ENCODE results near the gene A2M. TPM values are rescaled to one million over a fixed set of nuclear protein-coding genes. Genes with fewer than 3 reads are reported as not detected.

A2M gene
- 1,000 to 10,000 TPM; 1,082 to 2,674 TPM for total RNA-seq
- 100 to 1,000 TPM; 377 to 467 TPM for polyA plus RNA-seq
- long read RNA-seq, donor 1, full-length matches to known transcripts, result 277 of 1,938 reads
- long read RNA-seq, donor 1, partial matches to known transcripts, result 1,625 of 1,938 reads
- long read RNA-seq, donor 1, other reads (novel, unspliced or antisense), result 36 of 1,938 reads
- long read RNA-seq, donor 2, full-length matches to known transcripts, result 52 of 363 reads
- long read RNA-seq, donor 2, partial matches to known transcripts, result 311 of 363 reads
- long read RNA-seq, donor 2, other reads (novel, unspliced or antisense), result 0 of 363 reads
- long read RNA-seq, donor 3, full-length matches to known transcripts, result 67 of 315 reads
- long read RNA-seq, donor 3, partial matches to known transcripts, result 248 of 315 reads
- long read RNA-seq, donor 3, other reads (novel, unspliced or antisense), result 0 of 315 reads
- long read RNA-seq, donor 4, full-length matches to known transcripts, result 34 of 265 reads
- long read RNA-seq, donor 4, partial matches to known transcripts, result 231 of 265 reads
- long read RNA-seq, donor 4, other reads (novel, unspliced or antisense), result 0 of 265 reads
- long read RNA-seq, donor 5, full-length matches to known transcripts, result 169 of 1,027 reads
- long read RNA-seq, donor 5, partial matches to known transcripts, result 831 of 1,027 reads
- long read RNA-seq, donor 5, other reads (novel, unspliced or antisense), result 27 of 1,027 reads

DNA sequence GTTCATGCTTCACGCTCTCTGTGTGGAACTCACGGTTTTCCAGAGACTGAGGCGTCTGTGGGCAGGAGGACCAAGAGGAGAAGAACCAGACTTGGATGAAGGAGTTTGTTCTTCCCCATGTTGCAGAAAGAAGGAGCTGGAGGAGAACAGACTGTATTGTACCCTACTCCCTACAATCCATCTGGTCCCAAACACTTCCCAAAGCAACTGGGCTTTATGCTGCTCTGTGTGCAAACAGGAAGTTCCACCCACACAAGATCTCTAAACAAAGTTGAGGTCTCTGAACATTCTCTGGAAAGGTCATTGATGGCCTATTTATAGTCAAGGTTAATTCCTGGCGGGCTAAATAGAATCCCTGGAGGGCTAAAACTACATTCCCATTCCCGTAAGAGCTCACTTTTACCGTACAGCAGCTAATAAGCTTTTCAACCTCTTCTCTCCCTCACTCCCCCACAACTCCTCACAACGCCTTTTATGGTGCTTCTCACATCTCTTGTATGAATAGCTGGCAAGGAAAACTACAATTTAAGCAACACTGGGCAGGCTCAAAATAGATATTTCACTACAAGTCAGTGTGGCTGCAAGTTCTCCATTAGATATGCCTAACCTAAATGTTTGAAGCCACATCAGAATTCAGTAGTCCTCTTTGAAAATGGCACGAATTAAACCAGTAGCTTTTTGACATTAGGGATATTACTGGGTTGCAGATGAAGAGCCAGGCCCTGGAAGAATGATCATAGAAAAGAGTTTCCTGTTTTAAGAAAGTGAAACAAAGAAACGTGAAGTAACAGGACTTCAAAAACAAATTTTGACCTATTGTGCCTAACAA is at the start of gene A2M:
Gene A2M (minus strand): TSS at position 189 of the 829 bp plus-strand sequence. CDS start 70 bp downstream, at position 119.
- H3K27me3 ChIP-seq (ENCODE audit: control insufficient read depth in 3 of 3, insufficient read depth in 3 of 3, low read length in 2 of 3), result no peaks in the 10 kb centered on the region
- H3K9ac ChIP-seq (ENCODE audit: insufficient read depth in 1 of 2, low read length in 2 of 2), result peak within 1 kb of the TSS in 1 of 2 donors; percentile 87
- H3K27ac ChIP-seq (ENCODE audit: low read depth in 1 of 2, low read length in 1 of 2), result peak within 1 kb of the TSS; percentile 49 to 66
- TF ChIP-seq, protein P1, sequence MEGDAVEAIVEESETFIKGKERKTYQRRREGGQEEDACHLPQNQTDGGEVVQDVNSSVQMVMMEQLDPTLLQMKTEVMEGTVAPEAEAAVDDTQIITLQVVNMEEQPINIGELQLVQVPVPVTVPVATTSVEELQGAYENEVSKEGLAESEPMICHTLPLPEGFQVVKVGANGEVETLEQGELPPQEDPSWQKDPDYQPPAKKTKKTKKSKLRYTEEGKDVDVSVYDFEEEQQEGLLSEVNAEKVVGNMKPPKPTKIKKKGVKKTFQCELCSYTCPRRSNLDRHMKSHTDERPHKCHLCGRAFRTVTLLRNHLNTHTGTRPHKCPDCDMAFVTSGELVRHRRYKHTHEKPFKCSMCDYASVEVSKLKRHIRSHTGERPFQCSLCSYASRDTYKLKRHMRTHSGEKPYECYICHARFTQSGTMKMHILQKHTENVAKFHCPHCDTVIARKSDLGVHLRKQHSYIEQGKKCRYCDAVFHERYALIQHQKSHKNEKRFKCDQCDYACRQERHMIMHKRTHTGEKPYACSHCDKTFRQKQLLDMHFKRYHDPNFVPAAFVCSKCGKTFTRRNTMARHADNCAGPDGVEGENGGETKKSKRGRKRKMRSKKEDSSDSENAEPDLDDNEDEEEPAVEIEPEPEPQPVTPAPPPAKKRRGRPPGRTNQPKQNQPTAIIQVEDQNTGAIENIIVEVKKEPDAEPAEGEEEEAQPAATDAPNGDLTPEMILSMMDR (IDR thresholded peaks at IDR 0.05; ENCODE audit: control extremely low read depth, extremely low read depth), result no peak
- peak; percentile 76 for ATAC-seq (ENCODE audit: insufficient read depth, low FRiP score)
- H3K9me3 ChIP-seq (ENCODE audit: control insufficient read depth in 4 of 4, insufficient read depth in 3 of 4, low read length in 3 of 4), result no peaks in the 10 kb centered on the region
- 47 to 62% methylated on average over 9 of the region's 9 CpGs for WGBS, 2 donors
- peaks cover 2 to 13% (median 9%) of the 10 kb centered on the region in 4 donors for H3K36me3 ChIP-seq (ENCODE audit: control insufficient read depth in 4 of 4, insufficient read depth in 4 of 4, low read length in 4 of 4)
- peak within 1 kb of the TSS; percentile 41 for H3K4me3 ChIP-seq
- H3K4me1 ChIP-seq (ENCODE audit: control insufficient read depth in 5 of 5, insufficient read depth in 5 of 5, low read length in 5 of 5), result peaks cover 0 to 42% (median 23%) of the 10 kb centered on the region in 5 donors
- peak; percentile 50 to 93 (median 87) for DNase-seq

DNA sequence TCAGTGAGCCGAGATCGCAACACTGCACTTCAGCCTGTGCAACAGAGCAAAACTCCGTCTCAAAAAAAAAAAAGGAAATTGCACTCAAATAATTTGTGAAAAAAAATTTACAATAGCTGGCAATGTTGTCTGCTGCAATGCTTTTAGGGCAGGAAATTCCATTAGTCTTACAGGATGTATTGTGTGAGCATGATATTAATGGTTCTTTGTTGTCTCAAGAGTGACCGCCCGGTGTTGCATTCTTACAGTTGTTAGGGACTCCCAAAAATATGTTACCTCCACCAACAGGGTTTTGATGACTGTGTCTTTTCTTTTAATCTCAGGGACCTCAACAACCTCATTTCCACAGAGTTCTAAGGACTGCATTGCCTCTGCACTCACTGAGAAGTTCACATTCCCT is 47.7 kb upstream of the A2M start:
- peak in 2 of 3 donors; percentile 28 to 50 for DNase-seq
- Histone ChIP-seq H3K27me3 (ENCODE audit: control insufficient read depth in 3 of 3, insufficient read depth in 3 of 3, low read length in 2 of 3) (no peaks in the 10 kb centered on the region), H3K36me3 (ENCODE audit: control insufficient read depth in 4 of 4, insufficient read depth in 4 of 4, low read length in 4 of 4) (no peaks in the 10 kb centered on the region), H3K9ac (ENCODE audit: insufficient read depth in 1 of 2, low read length in 2 of 2) (no peak overlapping the region), H3K4me1 (ENCODE audit: control insufficient read depth in 5 of 5, insufficient read depth in 5 of 5, low read length in 5 of 5) (peaks cover 0 to 4% (median 0%) of the 10 kb centered on the region in 5 donors), H3K4me3 (no peak overlapping the region), H3K27ac (ENCODE audit: low read depth in 1 of 2, low read length in 1 of 2) (peak overlapping the region in 1 of 2 donors; percentile 49), H3K9me3 (ENCODE audit: control insufficient read depth in 4 of 4, insufficient read depth in 3 of 4, low read length in 3 of 4) (no peaks in the 10 kb centered on the region)
- ATAC-seq (ENCODE audit: insufficient read depth, low FRiP score), result peak; percentile 6
- TF ChIP-seq, protein P1 (IDR thresholded peaks at IDR 0.05; ENCODE audit: control extremely low read depth, extremely low read depth), result no peak
- 68 to 80% methylated on average over 5 of the region's 5 CpGs for WGBS, 2 donors

DNA sequence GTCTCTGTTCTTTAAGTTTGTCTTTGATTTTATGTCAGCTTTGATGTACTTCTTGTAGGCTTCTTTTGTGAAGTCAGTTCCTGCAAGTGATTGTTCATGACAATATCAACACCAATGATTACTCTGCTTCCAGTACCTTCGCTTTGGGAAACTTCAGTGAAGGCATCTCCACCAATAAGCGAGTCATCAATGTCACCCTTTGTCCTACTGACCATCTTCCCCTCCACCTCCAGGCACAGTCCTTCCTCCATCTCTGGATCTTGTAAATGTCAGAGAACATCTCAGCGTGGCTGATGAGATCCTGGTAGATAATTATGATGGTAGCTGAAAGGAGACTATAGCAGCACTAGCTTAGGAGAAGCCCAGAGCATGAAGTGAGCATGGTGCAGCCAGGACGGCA is 40.4 kb upstream of the A2M start:
- TF ChIP-seq, protein P1 (IDR thresholded peaks at IDR 0.05; ENCODE audit: control extremely low read depth, extremely low read depth), result no peak
- Histone ChIP-seq H3K9me3 (ENCODE audit: control insufficient read depth in 4 of 4, insufficient read depth in 3 of 4, low read length in 3 of 4) (no peaks in the 10 kb centered on the region), H3K4me1 (ENCODE audit: control insufficient read depth in 5 of 5, insufficient read depth in 5 of 5, low read length in 5 of 5) (no peaks in the 10 kb centered on the region), H3K27ac (ENCODE audit: low read depth in 1 of 2, low read length in 1 of 2) (no peak overlapping the region), H3K36me3 (ENCODE audit: control insufficient read depth in 4 of 4, insufficient read depth in 4 of 4, low read length in 4 of 4) (no peaks in the 10 kb centered on the region), H3K27me3 (ENCODE audit: control insufficient read depth in 3 of 3, insufficient read depth in 3 of 3, low read length in 2 of 3) (no peaks in the 10 kb centered on the region), H3K9ac (ENCODE audit: insufficient read depth in 1 of 2, low read length in 2 of 2) (no peak overlapping the region), H3K4me3 (no peak overlapping the region)
- DNase-seq (no peak), ATAC-seq (ENCODE audit: insufficient read depth, low FRiP score) (no peak)
- WGBS, 2 donors, result 90 to 94% methylated on average over 4 of the region's 4 CpGs

All from lung (tissue), 16 donors.